Measurements from ENCODE around the gene PURA.

- TF ChIP-seq CTCF (IDR thresholded peaks at IDR 0.05; ENCODE audit: low read depth, low read length, poor library complexity, severe bottlenecking) (no peak), EZH2phosphoT487 (IDR thresholded peaks at IDR 0.05; ENCODE audit: borderline replicate concordance, low read length) (no peak)
These were observed 19.0 kb upstream of the PURA start for GRCh38 chr5:140094889-140095288.

Data from DOHH2 (cell line).